BLaER1 treated with 17β-estradiol and CSF1 and Interleukin-3, amounts not matched to agents 10 nM and 100 nM (cell line): ENCODE results near the gene AP5B1.
A peak's percentile ranks its signal among the peaks of the same experiment; 100 is the strongest.

Experiments
- H3K27ac ChIP-seq, 11 experiments: shearing (Covaris generic); formaldehyde crosslinking; 2 replicates each; pipeline ENCODE4 v1.8.1; 2022
- H3K27me3 ChIP-seq, 11 experiments: shearing (Covaris generic); formaldehyde crosslinking; 2 replicates each; pipeline ENCODE4 v1.8.1; 2022
- H3K36me3 ChIP-seq, 11 experiments: shearing (Covaris generic); formaldehyde crosslinking; 2 replicates each; pipeline ENCODE4 v1.8.1; 2022
- H3K4me1 ChIP-seq, 10 experiments: shearing (Covaris generic); formaldehyde crosslinking; 2 replicates each; pipeline ENCODE4 v1.8.1; 2022
- H3K4me2 ChIP-seq, 11 experiments: shearing (Covaris generic); formaldehyde crosslinking; 2 replicates each; pipeline ENCODE4 v1.8.1; 2022
- H3K4me3 ChIP-seq, 10 experiments: shearing (Covaris generic); formaldehyde crosslinking; 2 replicates each; pipeline ENCODE4 v1.8.1; 2022
- H3K9ac ChIP-seq, 11 experiments: shearing (Covaris generic); formaldehyde crosslinking; 2 replicates each; pipeline ENCODE4 v1.8.1; 2022
- H3K9me3 ChIP-seq, 11 experiments: shearing (Covaris generic); formaldehyde crosslinking; replicated peaks in 1 of 11; 2 replicates each; pipeline ENCODE4 v1.8.1; 2022
- H4K20me1 ChIP-seq, 11 experiments: shearing (Covaris generic); formaldehyde crosslinking; 2 replicates each; pipeline ENCODE4 v1.8.1; 2022
- Cebpa-rat ChIP-seq, 11 experiments: shearing (Covaris generic); IDR thresholded peaks; 2 replicates each; pipeline ENCODE4 v1.8.1; 2022

The AP5B1 gene

GRCh38 chr11:65777821-65778361, 2.9 kb downstream of the AP5B1 start:
- Histone ChIP-seq H3K9ac (peak overlapping the region; percentile 93 to 100 (median 99)), H3K4me1 (peaks cover 63 to 74% (median 70%) of the 10 kb centered on the region in 10 experiments), H3K27ac (peak overlapping the region in 10 of 11 experiments; percentile 89 to 100 (median 99); a peak in 20 of 22 replicates), H3K9me3 (no peaks in the 10 kb centered on the region), H3K4me3 (peak overlapping the region in 6 of 10 experiments; percentile 80 to 98 (median 90); a peak in 14 of 20 replicates), H4K20me1 (peaks cover 25 to 48% (median 34%) of the 10 kb centered on the region in 11 experiments; a peak in 20 of 22 replicates), H3K27me3 (peaks cover 15 to 19% (median 17%) of the 10 kb centered on the region in 11 experiments; a peak in 21 of 22 replicates), H3K4me2 (peak overlapping the region; percentile 94 to 100 (median 99)), H3K36me3 (peaks cover 26 to 49% (median 41%) of the 10 kb centered on the region in 11 experiments)
- no peak for TF ChIP-seq Cebpa-rat (IDR thresholded peaks at IDR 0.05)

GRCh38 chr11:65777241-65777640, 3.5 kb downstream of the AP5B1 start:
- Histone ChIP-seq H3K4me2 (peak overlapping the region; percentile 94 to 100 (median 99)), H3K27ac (peak overlapping the region; percentile 63 to 100 (median 99))
- no peak for TF ChIP-seq Cebpa-rat (IDR thresholded peaks at IDR 0.05)

GRCh38 chr11:65776710-65777141, 4.0 kb downstream of the AP5B1 start:
- H3K27me3 ChIP-seq = peaks cover 3 to 7% (median 6%) of the 10 kb centered on the region in 11 experiments; a peak in 18 of 22 replicates
- H3K9me3 ChIP-seq = no peaks in the 10 kb centered on the region
- TF ChIP-seq Cebpa-rat (IDR thresholded peaks at IDR 0.05) = no peak
- H3K27ac ChIP-seq = peak overlapping the region; percentile 63 to 100 (median 99)
- peaks cover 26 to 49% (median 41%) of the 10 kb centered on the region in 11 experiments for H3K36me3 ChIP-seq
- H3K4me2 ChIP-seq = peak overlapping the region; percentile 94 to 100 (median 99)
- peaks cover 25 to 48% (median 34%) of the 10 kb centered on the region in 11 experiments; a peak in 20 of 22 replicates for H4K20me1 ChIP-seq
- H3K4me3 ChIP-seq = peak overlapping the region in 9 of 10 experiments; percentile 5 to 98 (median 80); a peak in 12 of 20 replicates
- H3K4me1 ChIP-seq = peaks cover 63 to 75% (median 67%) of the 10 kb centered on the region in 10 experiments
- H3K9ac ChIP-seq = peak overlapping the region; percentile 93 to 100 (median 99)

More at GRCh38 chr11:65777241-65777640, 3.5 kb downstream of the AP5B1 start:
- H3K9ac ChIP-seq = peak overlapping the region; percentile 93 to 100 (median 99)
- peaks cover 9 to 12% (median 11%) of the 10 kb centered on the region in 11 experiments; a peak in 19 of 22 replicates for H3K27me3 ChIP-seq
- peaks cover 25 to 48% (median 34%) of the 10 kb centered on the region in 11 experiments; a peak in 20 of 22 replicates for H4K20me1 ChIP-seq
- peak overlapping the region in 7 of 10 experiments; percentile 7 to 98 (median 89); a peak in 12 of 20 replicates for H3K4me3 ChIP-seq
- peaks cover 26 to 49% (median 41%) of the 10 kb centered on the region in 11 experiments for H3K36me3 ChIP-seq
- H3K4me1 ChIP-seq = peaks cover 63 to 77% (median 70%) of the 10 kb centered on the region in 10 experiments
- no peaks in the 10 kb centered on the region for H3K9me3 ChIP-seq

GRCh38 chr11:65776196-65776595, 4.6 kb downstream of the AP5B1 start:
- peak overlapping the region; percentile 93 to 100 (median 99); a peak in 21 of 22 replicates for H3K9ac ChIP-seq

DNA sequence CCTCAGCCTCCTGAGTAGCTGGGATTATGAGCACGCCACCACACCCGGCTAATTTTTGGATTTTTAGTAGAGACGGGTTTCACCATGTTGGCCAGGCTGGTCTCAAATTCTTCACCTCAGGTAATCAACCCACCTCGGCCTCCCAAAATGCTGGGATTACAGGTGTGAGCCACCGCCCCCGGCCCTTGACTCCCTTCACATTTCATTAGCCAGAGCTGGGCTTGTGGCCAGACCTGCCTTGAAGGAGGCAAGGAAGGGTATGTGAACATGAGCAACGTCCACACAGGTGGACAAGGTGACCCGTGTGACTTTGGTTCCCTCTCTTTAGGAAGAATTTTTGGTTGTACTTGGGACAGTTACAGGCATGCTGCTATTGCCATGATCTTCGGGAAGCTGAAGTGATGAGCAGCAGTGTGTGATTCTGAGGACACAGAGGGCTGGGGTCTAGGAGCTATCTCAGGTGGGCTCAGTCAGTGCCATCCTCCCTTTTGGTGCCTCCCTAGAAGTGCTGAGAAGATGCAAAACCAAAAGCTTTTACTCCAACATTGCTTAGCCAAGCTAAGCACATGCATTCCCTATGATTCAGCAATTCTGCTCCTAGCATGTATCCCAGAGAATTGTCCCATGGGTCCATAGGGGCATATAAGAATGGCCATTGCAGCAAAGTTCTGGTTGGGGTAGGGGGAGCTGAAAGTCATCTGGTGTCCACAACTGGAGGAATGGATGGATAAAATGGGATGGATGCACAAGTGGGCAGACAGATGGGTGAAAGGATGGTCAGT, 6.1 kb downstream of the AP5B1 start:
- Histone ChIP-seq H3K4me2 (peak overlapping the region; percentile 94 to 100 (median 99); a peak in 20 of 22 replicates), H3K4me3 (no peak overlapping the region; a peak in 1 of 20 replicates), H3K4me1 (peaks cover 65 to 83% (median 68%) of the 10 kb centered on the region in 10 experiments), H4K20me1 (peaks cover 24 to 54% (median 32%) of the 10 kb centered on the region in 11 experiments; a peak in 20 of 22 replicates), H3K36me3 (peaks cover 26 to 48% (median 41%) of the 10 kb centered on the region in 11 experiments), H3K27me3 (no peaks in the 10 kb centered on the region), H3K27ac (peak overlapping the region in 10 of 11 experiments; percentile 89 to 100 (median 99); a peak in 20 of 22 replicates), H3K9ac (peak overlapping the region in 9 of 11 experiments; percentile 93 to 100 (median 99); a peak in 17 of 22 replicates), H3K9me3 (no peaks in the 10 kb centered on the region)
- TF ChIP-seq Cebpa-rat (IDR thresholded peaks at IDR 0.05) = no peak

More at GRCh38 chr11:65776196-65776595, 4.6 kb downstream of the AP5B1 start:
- peak overlapping the region in 6 of 10 experiments; percentile 5 to 98 (median 84); a peak in 11 of 20 replicates for H3K4me3 ChIP-seq
- H4K20me1 ChIP-seq = peaks cover 25 to 48% (median 34%) of the 10 kb centered on the region in 11 experiments; a peak in 20 of 22 replicates
- H3K9me3 ChIP-seq = no peaks in the 10 kb centered on the region
- TF ChIP-seq Cebpa-rat (IDR thresholded peaks at IDR 0.05) = peak; percentile 58 to 95 (median 93); a peak in 20 of 22 replicates
- H3K36me3 ChIP-seq = peaks cover 26 to 49% (median 41%) of the 10 kb centered on the region in 11 experiments
- peaks cover 59 to 69% (median 62%) of the 10 kb centered on the region in 10 experiments for H3K4me1 ChIP-seq
- H3K27me3 ChIP-seq = peaks cover 0 to 2% (median under 1%) of the 10 kb centered on the region in 11 experiments; a peak in 9 of 22 replicates
- H3K27ac ChIP-seq = peak overlapping the region; percentile 63 to 100 (median 99)
- H3K4me2 ChIP-seq = peak overlapping the region; percentile 94 to 100 (median 99)

DNA sequence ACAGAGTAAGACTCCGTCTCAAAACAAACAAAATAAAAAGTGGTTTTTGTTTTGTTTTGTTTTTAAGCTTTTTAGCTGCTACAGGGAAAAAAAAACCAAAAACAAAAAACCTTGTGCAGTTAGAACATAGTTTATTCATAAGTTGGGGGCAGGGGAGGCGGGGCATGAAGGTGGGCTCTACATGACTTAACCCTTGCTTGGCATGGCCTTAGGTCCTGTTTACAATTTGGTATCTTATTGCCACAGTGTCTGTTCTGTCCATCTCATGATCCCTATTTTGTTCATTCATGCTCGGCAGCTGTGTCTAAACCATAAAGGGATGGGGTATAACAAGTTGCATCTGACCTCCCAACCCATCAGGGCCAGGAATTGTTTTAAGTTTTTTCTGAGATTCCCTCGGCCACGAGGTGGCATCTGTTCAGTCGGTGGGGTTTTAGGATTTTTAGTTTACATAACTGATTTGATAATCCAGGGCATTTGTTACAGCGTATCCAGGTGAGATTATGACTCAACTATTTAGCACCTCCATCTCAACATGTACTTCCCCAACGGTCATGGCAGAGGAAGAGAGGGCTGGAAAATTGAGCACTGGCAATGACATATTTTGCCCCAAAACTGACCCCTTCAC, 6.9 kb downstream of the AP5B1 start:
- peak overlapping the region in 8 of 11 experiments; percentile 6 to 100 (median 99); a peak in 13 of 22 replicates for H3K9ac ChIP-seq
- H3K4me2 ChIP-seq = peak overlapping the region in 10 of 11 experiments; percentile 16 to 100 (median 99); a peak in 17 of 22 replicates
- no peaks in the 10 kb centered on the region for H3K9me3 ChIP-seq
- TF ChIP-seq Cebpa-rat (IDR thresholded peaks at IDR 0.05) = no peak
- peaks cover 60 to 83% (median 66%) of the 10 kb centered on the region in 10 experiments for H3K4me1 ChIP-seq
- H3K36me3 ChIP-seq = peaks cover 20 to 40% (median 33%) of the 10 kb centered on the region in 11 experiments
- H3K27me3 ChIP-seq = no peaks in the 10 kb centered on the region
- H3K4me3 ChIP-seq = no peak overlapping the region
- peaks cover 16 to 46% (median 24%) of the 10 kb centered on the region in 11 experiments; a peak in 20 of 22 replicates for H4K20me1 ChIP-seq
- peak overlapping the region in 10 of 11 experiments; percentile 22 to 100 (median 99); a peak in 18 of 22 replicates for H3K27ac ChIP-seq

DNA sequence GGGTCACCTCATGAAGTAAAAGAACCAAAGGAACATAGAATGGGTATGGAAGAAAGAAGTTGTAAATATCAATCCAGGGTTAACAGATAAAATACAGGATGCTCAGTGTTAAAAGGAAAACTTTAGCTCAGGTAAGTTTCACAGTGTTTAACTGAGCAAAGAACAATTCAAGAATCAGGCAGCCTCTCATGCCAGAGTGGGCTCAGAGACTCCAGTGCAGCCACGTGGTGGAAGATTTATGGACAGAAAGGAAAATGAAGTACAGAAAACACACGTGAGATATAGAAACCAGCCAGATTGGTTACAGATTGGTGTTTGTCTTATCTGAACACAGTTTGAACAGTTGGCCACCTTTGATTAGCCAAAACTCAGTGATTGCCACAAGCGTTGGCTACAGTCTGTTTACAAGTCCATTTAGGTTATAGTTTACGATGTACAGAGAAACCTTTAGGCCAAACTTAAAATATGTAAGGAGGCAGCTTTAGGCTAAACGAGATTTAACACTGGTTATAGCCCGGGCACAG, 9.1 kb downstream of the AP5B1 start:
- Histone ChIP-seq H3K9me3 (no peaks in the 10 kb centered on the region), H3K9ac (no peak overlapping the region), H3K27ac (peak overlapping the region in 7 of 11 experiments; percentile 1 to 71 (median 53); a peak in 11 of 22 replicates), H3K4me1 (peaks cover 37 to 77% (median 46%) of the 10 kb centered on the region in 10 experiments), H3K4me2 (no peak overlapping the region), H4K20me1 (peaks cover 0 to 23% (median 3%) of the 10 kb centered on the region in 11 experiments; a peak in 9 of 22 replicates), H3K4me3 (no peak overlapping the region), H3K27me3 (no peaks in the 10 kb centered on the region), H3K36me3 (peaks cover 0 to 17% (median 12%) of the 10 kb centered on the region in 11 experiments; a peak in 15 of 22 replicates)
- TF ChIP-seq Cebpa-rat (IDR thresholded peaks at IDR 0.05) = no peak
